ENCODE results near the gene PIPOX. TPM values are rescaled to one million over a fixed set of nuclear protein-coding genes. Genes with fewer than 3 reads are reported as not detected.

PIPOX gene
- total RNA-seq, 4 donors from 2014 or later, result 3.8 to 8.4 (median 5.1) TPM

DNA sequence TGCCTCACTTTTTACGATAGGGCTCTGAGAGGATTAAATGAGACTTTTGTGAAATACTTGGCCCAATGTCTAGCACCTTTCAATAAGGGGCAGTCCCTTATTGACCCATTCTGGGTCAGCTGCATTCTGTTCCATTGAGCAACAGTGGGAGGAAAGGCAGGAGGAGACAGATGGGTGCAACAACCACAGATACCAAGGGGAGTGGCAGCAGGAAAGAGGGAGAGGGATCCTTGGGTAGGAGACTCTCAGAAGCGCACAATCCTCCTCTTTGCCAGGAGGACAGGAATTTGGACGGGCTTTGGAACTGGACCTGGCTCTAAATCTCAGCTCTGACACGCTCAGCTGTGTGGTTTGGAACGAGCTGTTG is 3.5 kb downstream of the PIPOX start:
- no peak for DNase-seq (ENCODE audit: extremely low spot score)
- Histone ChIP-seq H3K9me3 (no peaks in the 10 kb centered on the region), H3K27me3 (no peaks in the 10 kb centered on the region), H3K27ac (replicated peaks in 1 of 4) (no peak overlapping the region), H3K36me3 (no peaks in the 10 kb centered on the region), H3K4me1 (peaks cover 5 to 11% (median 6%) of the 10 kb centered on the region in 4 donors), H3K4me3 (no peak overlapping the region)
- 70% methylated on average over 5 of the region's 5 CpGs for WGBS
- intact Hi-C loops (cut with DNase I), result no loop called here
- TF ChIP-seq, protein P1, sequence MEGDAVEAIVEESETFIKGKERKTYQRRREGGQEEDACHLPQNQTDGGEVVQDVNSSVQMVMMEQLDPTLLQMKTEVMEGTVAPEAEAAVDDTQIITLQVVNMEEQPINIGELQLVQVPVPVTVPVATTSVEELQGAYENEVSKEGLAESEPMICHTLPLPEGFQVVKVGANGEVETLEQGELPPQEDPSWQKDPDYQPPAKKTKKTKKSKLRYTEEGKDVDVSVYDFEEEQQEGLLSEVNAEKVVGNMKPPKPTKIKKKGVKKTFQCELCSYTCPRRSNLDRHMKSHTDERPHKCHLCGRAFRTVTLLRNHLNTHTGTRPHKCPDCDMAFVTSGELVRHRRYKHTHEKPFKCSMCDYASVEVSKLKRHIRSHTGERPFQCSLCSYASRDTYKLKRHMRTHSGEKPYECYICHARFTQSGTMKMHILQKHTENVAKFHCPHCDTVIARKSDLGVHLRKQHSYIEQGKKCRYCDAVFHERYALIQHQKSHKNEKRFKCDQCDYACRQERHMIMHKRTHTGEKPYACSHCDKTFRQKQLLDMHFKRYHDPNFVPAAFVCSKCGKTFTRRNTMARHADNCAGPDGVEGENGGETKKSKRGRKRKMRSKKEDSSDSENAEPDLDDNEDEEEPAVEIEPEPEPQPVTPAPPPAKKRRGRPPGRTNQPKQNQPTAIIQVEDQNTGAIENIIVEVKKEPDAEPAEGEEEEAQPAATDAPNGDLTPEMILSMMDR (IDR thresholded peaks at IDR 0.05), result no peak
- TF ChIP-seq POLR2AphosphoS5 (IDR thresholded peaks at IDR 0.05), result no peak
- no peak for TF ChIP-seq EP300 (IDR thresholded peaks at IDR 0.05)
- TF ChIP-seq POLR2A (IDR thresholded peaks at IDR 0.05; ENCODE audit: low read depth), result no peak

- no peaks in the 10 kb centered on the region for H3K9me3 ChIP-seq
- H3K4me1 ChIP-seq, result no peaks in the 10 kb centered on the region
- no peak overlapping the region for H3K27ac ChIP-seq (replicated peaks in 1 of 4)
- TF ChIP-seq, protein P1 (IDR thresholded peaks at IDR 0.05), result no peak
- intact Hi-C loops (cut with DNase I), result no loop called here
- no peak for DNase-seq (ENCODE audit: extremely low spot score)
- WGBS, result 69% methylated on average over 10 of the region's 10 CpGs
- H3K27me3 ChIP-seq, result no peaks in the 10 kb centered on the region
- H3K36me3 ChIP-seq, result no peaks in the 10 kb centered on the region
- no peak overlapping the region for H3K4me3 ChIP-seq
These were observed 5.8 kb downstream of the PIPOX start for GRCh38 chr17:29048440-29049368.

- TF ChIP-seq POLR2AphosphoS5 (IDR thresholded peaks at IDR 0.05), result no peak
- TF ChIP-seq POLR2A (IDR thresholded peaks at IDR 0.05; ENCODE audit: low read depth), result no peak
- TF ChIP-seq EP300 (IDR thresholded peaks at IDR 0.05), result no peak
- TF ChIP-seq, protein P1 (IDR thresholded peaks at IDR 0.05), result no peak
- H3K27me3 ChIP-seq, result no peaks in the 10 kb centered on the region
- H3K36me3 ChIP-seq, result no peaks in the 10 kb centered on the region
- intact Hi-C loops (cut with DNase I), result no loop called here
- H3K4me3 ChIP-seq, result no peak overlapping the region
- no peak overlapping the region for H3K27ac ChIP-seq (replicated peaks in 1 of 4)
- no peaks in the 10 kb centered on the region for H3K9me3 ChIP-seq
- WGBS, result 84% methylated on average over 11 of the region's 11 CpGs
- DNase-seq (ENCODE audit: extremely low spot score), result no peak
- H3K4me1 ChIP-seq, result no peaks in the 10 kb centered on the region
These were observed 6.7 kb downstream of the PIPOX start for GRCh38 chr17:29049541-29050145.

DNA sequence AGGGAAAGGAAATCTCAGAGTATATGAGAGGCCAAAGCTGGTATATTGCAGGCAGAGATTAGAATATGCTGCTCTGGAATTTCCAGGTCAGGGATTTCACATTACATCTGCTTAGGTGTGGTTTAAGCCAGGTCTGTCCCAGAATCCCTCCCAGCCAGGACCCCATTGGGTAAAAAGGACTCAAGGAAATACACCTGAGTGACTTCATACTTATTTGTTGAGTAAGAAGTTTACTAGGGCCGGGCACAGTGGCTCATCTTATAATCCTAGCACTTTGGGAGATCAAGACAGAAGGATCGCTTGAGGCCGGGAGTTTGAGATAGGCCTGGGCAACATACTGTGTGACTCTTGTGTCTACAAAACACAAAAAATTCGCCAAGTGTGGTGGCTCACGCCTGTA is 7.2 kb downstream of the PIPOX start:
- no peaks in the 10 kb centered on the region for H3K9me3 ChIP-seq
- no peak overlapping the region for H3K4me3 ChIP-seq
- TF ChIP-seq, protein P1 (IDR thresholded peaks at IDR 0.05), result no peak
- TF ChIP-seq POLR2AphosphoS5 (IDR thresholded peaks at IDR 0.05) (no peak), EP300 (IDR thresholded peaks at IDR 0.05) (no peak), POLR2A (IDR thresholded peaks at IDR 0.05; ENCODE audit: low read depth) (no peak)
- H3K4me1 ChIP-seq, result no peaks in the 10 kb centered on the region
- DNase-seq (ENCODE audit: extremely low spot score), result no peak
- intact Hi-C loops (cut with DNase I), result no loop called here
- no peaks in the 10 kb centered on the region for H3K36me3 ChIP-seq
- no peaks in the 10 kb centered on the region for H3K27me3 ChIP-seq
- 93% methylated on average over 5 of the region's 5 CpGs for WGBS
- H3K27ac ChIP-seq (replicated peaks in 1 of 4), result no peak overlapping the region
